H1 (cell line): ENCODE results near the gene PDZK1IP1. TPM values are rescaled to one million over a fixed set of nuclear protein-coding genes. Genes with fewer than 3 reads are reported as not detected.
A peak's percentile ranks its signal among the peaks of the same experiment; 100 is the strongest.

Experiments
- CTCF ChIA-PET: fragments of 300-600 bp; sonication (Branson Sonifier 250); formaldehyde crosslinking; loops from one replicate; lab custom pipeline; 2021; ENCODE audit not compliant: partially characterized antibody; lab: Charles Lee
- POLR2A ChIA-PET: fragments of 300-600 bp; sonication (Branson Sonifier 250); formaldehyde crosslinking; loops from one replicate; lab custom pipeline; 2021; ENCODE audit warnings: inconsistent platforms; ENCODE audit not compliant: partially characterized antibody; lab: Charles Lee
- DNase-seq, 2 experiments: peaks; one replicate each; pipeline versions ENCODE4 v3.0.0 to v3.0.0-alpha.2; 2010 to 2022; ENCODE audit warnings: low spot score in 2 of 2, low read depth in 1 of 2, mixed read lengths in 1 of 2
- FAIRE-seq: peaks from 2 replicates; lab custom pipeline; 2011; peaks lifted over from hg19 to GRCh38; lab: Jason Lieb, UNC
- H2AFZ ChIP-seq: 2 replicates; pipeline ENCODE4 v1.8.1; 2012; ENCODE audit warnings: low read length, inconsistent platforms
- H2AK5ac ChIP-seq: 2 replicates; pipeline ENCODE4 v1.6.1; 2013; ENCODE audit warnings: low read depth, low read length
- H2BK120ac ChIP-seq: replicated peaks from 2 replicates; pipeline ENCODE3; 2013; ENCODE audit warnings: low read depth, low read length, inconsistent platforms
- H2BK12ac ChIP-seq: 2 replicates; pipeline ENCODE4 v1.6.1; 2013; ENCODE audit warnings: low read depth, low read length
- H2BK15ac ChIP-seq: 2 replicates; pipeline ENCODE4 v1.6.1; 2013; ENCODE audit warnings: low read length
- H2BK20ac ChIP-seq: 2 replicates; pipeline ENCODE4 v1.6.1; 2013; ENCODE audit warnings: low read length
- H2BK5ac ChIP-seq: 2 replicates; pipeline ENCODE4 v1.6.1; 2013; ENCODE audit warnings: low read depth, low read length
- H3K14ac ChIP-seq: 2 replicates; pipeline ENCODE4 v1.6.1; 2013; ENCODE audit warnings: inconsistent platforms; ENCODE audit not compliant: insufficient read length
- H3K18ac ChIP-seq: 2 replicates; pipeline ENCODE4 v1.6.1; 2013; ENCODE audit warnings: low read length; ENCODE audit errors: extremely low read depth
- H3K23ac ChIP-seq: 2 replicates; pipeline ENCODE4 v1.6.1; 2013; ENCODE audit warnings: inconsistent platforms; ENCODE audit not compliant: insufficient read length
- H3K23me2 ChIP-seq: 2 replicates; pipeline ENCODE4 v1.6.1; 2013; ENCODE audit warnings: low read depth, low read length
- H3K27ac ChIP-seq: 2 replicates; pipeline ENCODE4 v1.6.1; 2011; ENCODE audit warnings: low read depth, low read length, inconsistent platforms
- H3K27me3 ChIP-seq, 4 experiments: replicated peaks in 1 of 4; 1 replicate in 1 of 4; 2 replicates in 3 of 4; pipeline versions ENCODE4 v1.6.1 to v1.8.1; 2011 to 2013; ENCODE audit warnings: low read length in 3 of 4, mild to moderate bottlenecking in 3 of 4, inconsistent platforms in 2 of 4, mixed read lengths in 2 of 4, moderate library complexity in 1 of 4; ENCODE audit not compliant: control insufficient read depth in 3 of 4, insufficient read depth in 3 of 4; ENCODE audit errors: extremely low read depth in 1 of 4
- H3K36me3 ChIP-seq, 4 experiments: 2 replicates each; pipeline versions ENCODE4 v1.6.1 to v1.8.1; 2011 to 2013; ENCODE audit warnings: mild to moderate bottlenecking in 4 of 4, low read length in 3 of 4, moderate library complexity in 2 of 4, control low read depth in 1 of 4, inconsistent platforms in 1 of 4; ENCODE audit not compliant: insufficient read depth in 4 of 4, control insufficient read depth in 2 of 4
- H3K4ac ChIP-seq: replicated peaks from 2 replicates; pipeline ENCODE3; 2013; ENCODE audit warnings: low read length, low read depth, mixed read lengths, inconsistent platforms; ENCODE audit not compliant: insufficient read length
- H3K4me1 ChIP-seq, 4 experiments: replicated peaks in 1 of 4; 1 replicate in 1 of 4; 2 replicates in 3 of 4; pipeline versions ENCODE4 v1.6.1 to v1.8.1; 2011 to 2013; ENCODE audit warnings: low read length in 3 of 4, inconsistent platforms in 2 of 4, mixed read lengths in 1 of 4; ENCODE audit not compliant: insufficient read depth in 4 of 4, control insufficient read depth in 3 of 4
- H3K4me2 ChIP-seq, 2 experiments: 2 replicates each; pipeline versions ENCODE4 v1.6.1 to v1.8.1; 2011 to 2013; ENCODE audit warnings: low read depth in 2 of 2, low read length in 2 of 2, control low read depth in 1 of 2, inconsistent platforms in 1 of 2, mild to moderate bottlenecking in 1 of 2; ENCODE audit not compliant: insufficient read depth in 1 of 2
- H3K4me3 ChIP-seq, 4 experiments: fragments of 200-600, 300-600 bp in 1 of 4; sonication (generic), shearing (Covaris generic), sonication (Bioruptor Twin) in 1 of 4; 2 replicates each; pipeline versions ENCODE4 v1.5.1 to v1.8.1; 2011 to 2016; ENCODE audit warnings: low read length in 4 of 4, low read depth in 3 of 4, control low read depth in 2 of 4, inconsistent platforms in 2 of 4, mild to moderate bottlenecking in 2 of 4, mixed read lengths in 1 of 4, moderate library complexity in 1 of 4; ENCODE audit not compliant: insufficient read depth in 2 of 4; ENCODE audit errors: extremely low read depth in 1 of 4
- H3K56ac ChIP-seq: replicated peaks from 2 replicates; pipeline ENCODE3; 2013; ENCODE audit warnings: low read depth, mild to moderate bottlenecking, mixed read lengths, low read length, inconsistent platforms; ENCODE audit not compliant: insufficient read length
- H3K79me1 ChIP-seq: 2 replicates; pipeline ENCODE4 v1.6.1; 2013; ENCODE audit warnings: low read depth, low read length, control low read depth
- H3K79me2 ChIP-seq, 2 experiments: 2 replicates each; pipeline versions ENCODE4 v1.6.1 to v1.8.1; 2012 to 2013; ENCODE audit warnings: low read length in 2 of 2, mild to moderate bottlenecking in 2 of 2, inconsistent platforms in 1 of 2; ENCODE audit not compliant: insufficient read depth in 2 of 2, control insufficient read depth in 1 of 2
- H3K9ac ChIP-seq, 4 experiments: replicated peaks in 1 of 4; 1 replicate in 1 of 4; 2 replicates in 3 of 4; pipeline versions ENCODE4 v1.6.1 to v1.8.1; 2011 to 2013; ENCODE audit warnings: low read depth in 3 of 4, low read length in 3 of 4, control low read depth in 2 of 4, mild to moderate bottlenecking in 2 of 4, moderate library complexity in 2 of 4, inconsistent platforms in 1 of 4; ENCODE audit errors: extremely low read depth in 1 of 4
- H3K9me3 ChIP-seq, 2 experiments: 2 replicates each; pipeline versions ENCODE4 v1.6.1 to v1.8.1; 2012 to 2013; ENCODE audit warnings: mild to moderate bottlenecking in 2 of 2, moderate library complexity in 2 of 2, control low read depth in 1 of 2, inconsistent platforms in 1 of 2, low read depth in 1 of 2, low read length in 1 of 2, mixed read lengths in 1 of 2; ENCODE audit not compliant: insufficient read depth in 2 of 2
- H4K20me1 ChIP-seq, 2 experiments: replicated peaks in 1 of 2; 2 replicates each; pipeline versions ENCODE3 to v1.8.1; 2011 to 2013; ENCODE audit warnings: inconsistent platforms in 2 of 2, low read length in 2 of 2, mild to moderate bottlenecking in 1 of 2; ENCODE audit not compliant: insufficient read depth in 2 of 2, control insufficient read depth in 1 of 2
- H4K5ac ChIP-seq: 2 replicates; pipeline ENCODE4 v1.6.1; 2013; ENCODE audit warnings: low read length, low read depth, mixed read lengths, inconsistent platforms; ENCODE audit not compliant: insufficient read length
- H4K8ac ChIP-seq: 2 replicates; pipeline ENCODE4 v1.8.0; 2013; ENCODE audit warnings: mild to moderate bottlenecking, moderate library complexity, low read length, inconsistent platforms; ENCODE audit not compliant: insufficient read depth; ENCODE audit errors: extremely low read depth
- H4K91ac ChIP-seq: replicated peaks from 2 replicates; pipeline ENCODE3; 2013; ENCODE audit warnings: low read length, mixed read lengths, inconsistent platforms; ENCODE audit not compliant: insufficient read length
- EZH2 ChIP-seq: fragments of 200-600 bp; sonication (generic); IDR thresholded peaks from 2 replicates; pipeline ENCODE4 v1.7.1; 2012; ENCODE audit warnings: low read depth, mild to moderate bottlenecking, moderate library complexity, low read length, inconsistent platforms; ENCODE audit not compliant: severe bottlenecking
- GTF2F1 ChIP-seq: IDR thresholded peaks from 2 replicates; pipeline ENCODE4 v1.6.1; 2012; ENCODE audit warnings: low read depth, low read length, improper control_type of control experiment, borderline replicate concordance
- RNF2 ChIP-seq: fragments of 200-900, 300-1000 bp; sonication (generic); IDR thresholded peaks from 2 replicates; pipeline ENCODE4 v1.7.1; 2016; ENCODE audit warnings: borderline replicate concordance, low read depth, mild to moderate bottlenecking, antibody characterized with exemption, low read length; ENCODE audit not compliant: poor library complexity, severe bottlenecking; ENCODE audit errors: missing control alignments
- RXRA ChIP-seq: IDR thresholded peaks from 2 replicates; pipeline ENCODE4 v1.6.1; 2011; ENCODE audit warnings: low read depth, mild to moderate bottlenecking, low read length, moderate library complexity; ENCODE audit not compliant: insufficient read depth
- SUZ12 ChIP-seq: fragments of 200-600 bp; sonication (generic); IDR thresholded peaks from 2 replicates; pipeline ENCODE4 v1.6.1; 2012; ENCODE audit warnings: mild to moderate bottlenecking, inconsistent platforms, low read length, moderate library complexity, mixed read lengths
- WGBS, 2 experiments: shearing (Covaris generic) in 1 of 2; methylation state at CpG; one replicate each; pipeline versions ENCODE4 v1.1.6 to v1.1.7; 2013 to 2015; ENCODE audit warnings: low lambda C conversion rate in 2 of 2, mixed read lengths in 2 of 2, inconsistent platforms in 1 of 2, low coverage in 1 of 2, missing lambda C conversion rate in 1 of 2; ENCODE audit not compliant: insufficient replicate concordance in 2 of 2, insufficient coverage in 1 of 2, insufficient read length in 1 of 2; ENCODE audit errors: extremely low coverage in 1 of 2, missing lambda C conversion rate in 1 of 2; 5-methylcytosine and 5-hydroxymethylcytosine counted together
- polyA plus RNA-seq, 7 experiments: library from polyadenylated mRNA; depleted of rRNA in 3 of 7; stranded (reverse) in 5 of 7; unstranded in 2 of 7; fragments of >200 nt in 5 of 7; fragments of 200-250 nt in 2 of 7; gene quantifications; 1 replicate in 5 of 7; 2 replicates in 1 of 7; 4 replicates in 1 of 7; pipeline versions ENCODE4 v1.2.1 to v1.2.3, GENCODE V29; 2011 to 2013; ENCODE audit warnings: missing spikeins in 2 of 7, mixed read lengths in 2 of 7
- total RNA-seq: library from RNA; stranded (reverse); fragmentation: NEBNext Ultra II Directional; extraction: Animal tissue kit (Norgen Biotek cat#: 25700); gene quantifications from 2 replicates; pipeline ENCODE4 v1.2.1, GENCODE V29; 2021

The PDZK1IP1 gene
- total and polyA plus RNA-seq, 2 of the 8 experiments (the other 6 are each of a cell fraction or from before 2014, with no cell fraction given) = 0.17 TPM; not detected in 1

- 14% methylated on average over 9 of the region's 9 CpGs; no CpG with 5 or more reads in 1 of the 2 experiments for WGBS, 2 experiments
These were observed 34.3 kb upstream of the PDZK1IP1 start for GRCh38 chr1:47223921-47224675.

More at GRCh38 chr1:47223921-47224675, 34.3 kb upstream of the PDZK1IP1 start:
- Histone ChIP-seq H3K4me3 (peak overlapping the region in 2 of 4 experiments; percentile 5 to 54; a peak in 2 of 8 replicates), H3K23ac (no peak overlapping the region), H3K4me2 (peak overlapping the region; percentile 67 to 71), H3K56ac (no peak overlapping the region), H4K20me1 (peaks cover 5 to 16% of the 10 kb centered on the region in 2 experiments), H2BK120ac (no peak overlapping the region), H3K18ac (no peak overlapping the region), H4K8ac (no peak overlapping the region), H2BK5ac (no peak overlapping the region), H2AK5ac (peak overlapping the region; percentile 48), H3K9ac (no peak overlapping the region), H2AFZ (no peak overlapping the region), H3K4me1 (peaks cover 3 to 27% (median 22%) of the 10 kb centered on the region in 4 experiments), H3K9me3 (no peaks in the 10 kb centered on the region), H4K5ac (no peak overlapping the region), H3K79me2 (no peaks in the 10 kb centered on the region), H3K27ac (no peak overlapping the region), H2BK20ac (no peak overlapping the region), H2BK12ac (peak overlapping the region; percentile 89; the same call in 1 of the 2 replicates), H3K23me2 (peaks cover 6% of the 10 kb centered on the region), H3K4ac (no peak overlapping the region), H3K79me1 (no peaks in the 10 kb centered on the region), H4K91ac (no peak overlapping the region), H3K27me3 (peaks cover 80 to 97% (median 90%) of the 10 kb centered on the region in 4 experiments), H3K36me3 (no peaks in the 10 kb centered on the region; a peak in 1 of 8 replicates), H3K14ac (no peak overlapping the region), H2BK15ac (no peak overlapping the region)
- ChIA-PET POLR2A (interaction anchor here (0.6 to 1.8 kb wide), 2 partner anchors 9 to 42 kb away, joined by 3 read pairs; no protein-coding TSS in a partner anchor), CTCF (interaction anchor here (0.6 to 4.2 kb wide), 6 partner anchors 11 to 45 kb away, joined by 3 to 25 read pairs (median 4); no protein-coding TSS in a partner anchor)
- TF ChIP-seq RNF2 = peak; percentile 56
- peak; percentile 45; the same call in 1 of the 2 replicates for TF ChIP-seq SUZ12
- no peak for TF ChIP-seq RXRA
- no peak for TF ChIP-seq GTF2F1
- TF ChIP-seq EZH2 = peak; percentile 2
- no peak for FAIRE-seq
- DNase-seq = no peak
